Endodermal cell (in vitro differentiated cells): ENCODE measurements around the gene PAXIP1. TPM values are rescaled to one million over a fixed set of nuclear protein-coding genes. Genes with fewer than 3 reads are reported as not detected.
"Not testable (repeated sequence)": the region's sequence is repeated elsewhere in the genome, so short reads cannot be mapped to it uniquely, and the experiment has no call there.

Source experiments
- DNase-seq: peaks from one replicate; pipeline ENCODE4 v3.0.0-alpha.2; 2017
- H3K27ac ChIP-seq: 2 replicates; pipeline ENCODE4 v1.5.1; 2013; ENCODE audit warnings: mild to moderate bottlenecking, low read depth, low read length, moderate library complexity
- H3K27me3 ChIP-seq: 2 replicates; pipeline ENCODE4 v1.6.1; 2013; ENCODE audit warnings: mild to moderate bottlenecking, low read length, moderate library complexity; ENCODE audit not compliant: insufficient read depth, control insufficient read depth, poor library complexity, severe bottlenecking
- H3K36me3 ChIP-seq: 2 replicates; pipeline ENCODE4 v1.7.0; 2013; ENCODE audit warnings: mild to moderate bottlenecking, low read length, moderate library complexity; ENCODE audit not compliant: control insufficient read depth, insufficient read depth
- H3K4me1 ChIP-seq: one replicate; pipeline ENCODE4 v1.7.0; 2013; ENCODE audit warnings: low read length; ENCODE audit not compliant: control insufficient read depth, insufficient read depth
- H3K4me3 ChIP-seq: 2 replicates; pipeline ENCODE4 v1.5.1; 2013; ENCODE audit warnings: mild to moderate bottlenecking, low read length, moderate library complexity
- H3K9ac ChIP-seq: 2 replicates; pipeline ENCODE4 v1.6.1; 2013; ENCODE audit warnings: mild to moderate bottlenecking, low read length, moderate library complexity; ENCODE audit not compliant: poor library complexity, severe bottlenecking; ENCODE audit errors: extremely low read depth
- H3K9me3 ChIP-seq: 2 replicates; pipeline ENCODE4 v1.6.1; 2013; ENCODE audit warnings: mild to moderate bottlenecking, low read length, moderate library complexity; ENCODE audit not compliant: control insufficient read depth
- H3K27ac Mint-ChIP-seq: 2 replicates; pipeline ENCODE4 v1.8.0; 2020; ENCODE audit warnings: mixed read lengths
- H3K27me3 Mint-ChIP-seq: 2 replicates; pipeline ENCODE4 v1.8.0; 2021; ENCODE audit warnings: mild to moderate bottlenecking, mixed read lengths; ENCODE audit not compliant: insufficient read depth
- H3K36me3 Mint-ChIP-seq: 2 replicates; pipeline ENCODE4 v1.8.0; 2020; ENCODE audit warnings: low read depth, mixed read lengths
- H3K4me1 Mint-ChIP-seq: 2 replicates; pipeline ENCODE4 v1.8.0; 2020; ENCODE audit warnings: mixed read lengths
- H3K4me3 Mint-ChIP-seq: 2 replicates; pipeline ENCODE4 v1.8.0; 2020; ENCODE audit warnings: mild to moderate bottlenecking, moderate library complexity, mixed read lengths
- H3K9me3 Mint-ChIP-seq: 2 replicates; pipeline ENCODE4 v1.8.0; 2020; ENCODE audit warnings: mild to moderate bottlenecking, mixed read lengths
- WGBS, 2 experiments: methylation state at CpG; one replicate each; pipeline versions ENCODE4 v1.1.5 to v1.1.7; 2013; ENCODE audit warnings: missing lambda C conversion rate in 2 of 2, mixed read lengths in 1 of 2; ENCODE audit not compliant: insufficient coverage in 1 of 2, insufficient read length in 1 of 2; 5-methylcytosine and 5-hydroxymethylcytosine counted together
- total RNA-seq, 2 donors: library from RNA; stranded (reverse); fragmentation: NEBNext Ultra II Directional in 1 of 2; extraction: Animal tissue kit (Norgen Biotek cat#: 25700) in 1 of 2; gene quantifications; 2 replicates in 1 of 2; 3 replicates in 1 of 2; pipeline ENCODE4 v1.2.1, GENCODE V29; 2021
- TF ChIP-seq, protein P1 (sequence below): fragments of 200-600 bp; sonication (generic); conservative IDR thresholded peaks from 2 replicates; pipeline ENCODE4 v1.5.0; 2021; ENCODE audit warnings: antibody characterized with exemption, mild to moderate bottlenecking

PAXIP1 gene
- total RNA-seq, 2 donors from 2014 or later: 33.4 to 35.0 TPM

DNA sequence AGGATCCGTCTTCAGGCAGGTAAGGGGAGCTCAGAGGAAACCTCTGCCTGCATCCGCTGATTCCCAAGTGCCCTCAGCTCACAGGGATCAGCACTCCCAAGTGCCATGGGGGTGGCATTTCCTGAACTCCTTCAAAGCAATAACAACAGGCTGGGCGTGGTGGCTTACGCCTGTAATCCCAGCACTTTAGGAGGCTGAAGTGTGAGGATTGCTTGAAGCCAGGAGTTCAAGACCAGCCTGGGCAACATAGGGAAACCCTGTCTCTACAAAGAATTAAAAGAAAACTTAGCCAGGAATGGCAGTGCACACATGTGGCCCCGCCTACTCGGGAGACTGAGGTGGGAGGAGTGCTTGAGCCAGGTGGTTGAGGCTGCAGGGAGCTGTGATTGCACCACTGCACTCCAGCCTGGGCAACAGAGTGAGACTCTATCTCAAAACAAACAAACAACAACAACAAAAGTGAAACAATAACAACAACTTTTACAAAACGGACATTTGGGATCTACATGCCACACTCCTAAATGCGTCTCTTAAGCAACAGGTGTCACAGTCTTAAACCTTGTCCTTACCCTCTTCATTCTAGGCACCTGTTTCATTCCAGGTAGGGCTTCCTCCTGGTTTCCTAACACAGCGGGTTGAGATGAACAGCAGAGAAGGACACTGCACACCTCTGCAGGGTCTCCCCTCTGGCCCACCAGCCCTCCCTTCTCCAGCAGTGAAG is 73.8 kb downstream of the PAXIP1 start:
- H3K36me3 ChIP-seq: no peaks in the 10 kb centered on the region
- H3K4me1 ChIP-seq: no peaks in the 10 kb centered on the region
- no peak overlapping the region for H3K4me3 ChIP-seq
- TF ChIP-seq, protein P1, sequence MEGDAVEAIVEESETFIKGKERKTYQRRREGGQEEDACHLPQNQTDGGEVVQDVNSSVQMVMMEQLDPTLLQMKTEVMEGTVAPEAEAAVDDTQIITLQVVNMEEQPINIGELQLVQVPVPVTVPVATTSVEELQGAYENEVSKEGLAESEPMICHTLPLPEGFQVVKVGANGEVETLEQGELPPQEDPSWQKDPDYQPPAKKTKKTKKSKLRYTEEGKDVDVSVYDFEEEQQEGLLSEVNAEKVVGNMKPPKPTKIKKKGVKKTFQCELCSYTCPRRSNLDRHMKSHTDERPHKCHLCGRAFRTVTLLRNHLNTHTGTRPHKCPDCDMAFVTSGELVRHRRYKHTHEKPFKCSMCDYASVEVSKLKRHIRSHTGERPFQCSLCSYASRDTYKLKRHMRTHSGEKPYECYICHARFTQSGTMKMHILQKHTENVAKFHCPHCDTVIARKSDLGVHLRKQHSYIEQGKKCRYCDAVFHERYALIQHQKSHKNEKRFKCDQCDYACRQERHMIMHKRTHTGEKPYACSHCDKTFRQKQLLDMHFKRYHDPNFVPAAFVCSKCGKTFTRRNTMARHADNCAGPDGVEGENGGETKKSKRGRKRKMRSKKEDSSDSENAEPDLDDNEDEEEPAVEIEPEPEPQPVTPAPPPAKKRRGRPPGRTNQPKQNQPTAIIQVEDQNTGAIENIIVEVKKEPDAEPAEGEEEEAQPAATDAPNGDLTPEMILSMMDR: no peak
- H3K9me3 ChIP-seq: peaks cover 18% of the 10 kb centered on the region
- DNase-seq: no peak
- H3K27ac ChIP-seq: no peak overlapping the region
- H3K27me3 Mint-ChIP-seq: no peaks in the 10 kb centered on the region
- H3K9ac ChIP-seq: no peak overlapping the region
- H3K27ac Mint-ChIP-seq: no peak overlapping the region
- no peaks in the 10 kb centered on the region for H3K36me3 Mint-ChIP-seq
- H3K27me3 ChIP-seq: no peaks in the 10 kb centered on the region
- H3K9me3 Mint-ChIP-seq: peaks cover 31% of the 10 kb centered on the region
- peak overlapping the region; percentile 28 for H3K4me3 Mint-ChIP-seq
- WGBS, 2 experiments: 92 to 95% methylated on average over 8 to 9 of the region's 9 CpGs
- peaks cover 10% of the 10 kb centered on the region for H3K4me1 Mint-ChIP-seq

DNA sequence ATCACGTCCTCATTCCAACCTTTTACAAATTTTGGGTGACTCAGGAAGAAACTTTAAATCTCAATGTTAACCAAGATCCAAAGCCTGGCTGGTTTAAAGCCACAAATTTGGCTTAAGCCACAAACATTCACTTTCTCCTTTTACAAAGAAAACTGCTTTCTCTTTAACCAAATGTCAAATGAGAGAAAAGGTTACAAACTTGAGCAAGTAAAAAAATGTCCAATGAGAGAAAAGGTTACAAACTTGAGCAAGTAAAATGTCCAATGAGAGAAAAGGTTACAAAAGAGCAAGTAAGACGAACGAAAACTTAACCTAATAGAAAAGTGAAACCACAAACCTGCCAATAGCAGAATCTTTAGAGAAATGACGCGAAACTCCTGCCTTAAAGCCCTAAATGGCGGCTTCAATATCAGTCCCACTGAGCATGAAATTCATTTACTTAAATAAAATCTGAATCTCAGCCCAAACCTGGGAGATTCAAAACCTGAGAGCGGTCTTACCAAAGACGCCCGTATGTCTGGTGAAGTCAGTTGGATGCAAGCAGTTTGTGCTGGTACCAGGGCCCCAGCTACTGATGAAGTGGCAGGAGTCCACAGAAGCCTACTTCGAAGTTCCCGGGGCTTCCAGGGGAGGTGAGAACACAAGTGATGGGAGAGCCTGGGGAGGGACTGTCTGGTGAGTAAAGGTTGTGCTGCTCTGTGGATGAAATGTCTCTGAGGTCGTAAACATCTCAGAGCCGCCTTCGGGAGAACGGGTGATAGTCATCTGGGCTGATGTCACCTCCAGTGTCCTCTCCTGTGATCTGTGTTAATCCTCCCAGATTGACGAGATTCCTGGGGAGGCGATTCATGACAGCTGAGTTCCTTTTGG is 74.6 kb downstream of the PAXIP1 start:
- no peaks in the 10 kb centered on the region for H3K27me3 ChIP-seq
- Mint-ChIP-seq H3K4me3 (peak overlapping the region; percentile 28), H3K9me3 (peaks cover 23% of the 10 kb centered on the region), H3K27me3 (no peaks in the 10 kb centered on the region), H3K36me3 (no peaks in the 10 kb centered on the region), H3K27ac (peak overlapping the region; percentile 66), H3K4me1 (peaks cover 10% of the 10 kb centered on the region)
- H3K9ac ChIP-seq: no peak overlapping the region
- WGBS, 2 experiments: 84 to 88% methylated on average over 13 to 17 of the region's 17 CpGs
- peaks cover 10% of the 10 kb centered on the region for H3K9me3 ChIP-seq
- TF ChIP-seq, protein P1: no peak
- DNase-seq: peak; percentile 57
- H3K36me3 ChIP-seq: no peaks in the 10 kb centered on the region
- no peak overlapping the region for H3K27ac ChIP-seq
- H3K4me3 ChIP-seq: no peak overlapping the region
- no peaks in the 10 kb centered on the region for H3K4me1 ChIP-seq

DNA sequence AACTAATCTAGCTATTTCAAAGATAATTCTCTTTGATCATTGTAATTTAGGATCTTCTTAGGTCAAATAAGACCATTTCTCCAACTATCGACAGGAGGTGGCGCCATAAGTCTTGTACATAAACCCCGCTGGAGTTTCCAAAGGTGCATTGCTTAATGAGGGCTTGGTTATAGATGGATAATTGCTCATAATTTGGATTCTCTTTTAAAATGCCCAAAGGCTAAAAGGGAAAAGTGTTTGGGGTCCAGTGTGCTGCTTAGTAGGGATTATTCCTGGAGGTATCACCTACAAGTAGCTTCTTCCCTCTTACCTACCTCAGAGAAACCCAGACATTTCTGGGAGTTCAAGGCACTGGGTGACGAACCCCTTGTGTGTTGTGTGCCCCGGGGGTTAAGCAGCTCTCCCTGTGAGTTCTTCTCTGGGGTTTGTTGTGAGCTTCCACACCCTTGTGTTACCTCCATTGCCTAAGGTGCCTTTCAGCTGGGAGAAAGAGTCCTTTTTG is 75.2 kb downstream of the PAXIP1 start:
- Histone ChIP-seq H3K9me3 (peaks cover 3% of the 10 kb centered on the region), H3K4me3 (no peak overlapping the region), H3K27ac (no peak overlapping the region), H3K27me3 (no peaks in the 10 kb centered on the region), H3K9ac (no peak overlapping the region), H3K36me3 (no peaks in the 10 kb centered on the region), H3K4me1 (no peaks in the 10 kb centered on the region)
- peak; percentile 86 for DNase-seq
- Mint-ChIP-seq H3K4me3 (no peak overlapping the region), H3K27ac (peak overlapping the region; percentile 9), H3K36me3 (no peaks in the 10 kb centered on the region), H3K27me3 (no peaks in the 10 kb centered on the region), H3K9me3 (peaks cover 19% of the 10 kb centered on the region), H3K4me1 (peaks cover 10% of the 10 kb centered on the region)
- TF ChIP-seq, protein P1: peak; percentile 83
- WGBS, 2 experiments: 25 to 37% methylated on average over 2 to 5 of the region's 5 CpGs

DNA sequence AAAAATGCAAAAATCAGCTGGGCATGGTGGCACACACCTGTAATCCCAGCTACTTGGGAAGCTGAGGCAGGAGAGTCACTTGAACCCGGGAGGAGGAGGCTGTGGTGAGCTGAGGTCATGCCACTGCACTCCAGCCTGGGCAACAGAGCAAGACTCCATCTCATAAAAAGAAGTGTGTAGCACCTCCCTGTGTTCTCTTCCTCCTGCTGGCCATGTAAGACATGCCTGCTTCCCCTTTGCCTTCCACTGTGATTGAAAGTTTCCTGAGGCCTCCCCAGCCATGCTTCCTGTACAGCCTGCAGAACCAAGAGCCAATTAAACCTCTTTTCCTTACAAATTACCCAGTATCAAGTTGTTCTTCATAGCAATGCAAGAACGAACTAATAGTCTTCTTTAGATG is 80.5 kb downstream of the PAXIP1 start:
- H3K4me3 Mint-ChIP-seq, H3K27ac Mint-ChIP-seq, H3K27me3 Mint-ChIP-seq, H3K27ac ChIP-seq, DNase-seq, H3K36me3 ChIP-seq, H3K4me1 ChIP-seq, H3K36me3 Mint-ChIP-seq, H3K27me3 ChIP-seq, H3K4me3 ChIP-seq, H3K9me3 ChIP-seq, H3K9ac ChIP-seq: not testable (repeated sequence)
- H3K4me1 Mint-ChIP-seq: peaks cover 28% of the 10 kb centered on the region
- 83 to 87% methylated on average over 2 of the region's 2 CpGs for WGBS, 2 experiments
- peaks cover 15% of the 10 kb centered on the region for H3K9me3 Mint-ChIP-seq
